Panc1 (cell line): Measurements from ENCODE around the gene CALU. TPM values are rescaled to one million over a fixed set of nuclear protein-coding genes. Genes with fewer than 3 reads are reported as not detected.

ENCODE experiments used
- ATAC-seq: fragments of 200-7000 bp; cut with Tn5 transposase; 2 replicates; pipeline ENCODE4 v1.9.1; 2020; ENCODE audit warnings: mild to moderate bottlenecking, moderate library complexity
- BruUV-seq: library from RNA; stranded (reverse); fragments of 400-500 nt; replicated peaks from 2 replicates; lab custom pipeline; 2021; lab: Mats Ljungman, UMichigan
- CTCF ChIA-PET: fragments of 300-600 bp; sonication (Branson Sonifier 250); formaldehyde crosslinking; loops from one replicate; lab custom pipeline; 2022; ENCODE audit warnings: antibody characterized with exemption; lab: Charles Lee
- POLR2A ChIA-PET: fragments of 300-600 bp; sonication (Branson Sonifier 250); formaldehyde crosslinking; loops from one replicate; lab custom pipeline; 2022; ENCODE audit warnings: antibody characterized with exemption; lab: Charles Lee
- DNase-seq: peaks from one replicate; pipeline ENCODE4 v3.0.0-alpha.2; 2010; ENCODE audit warnings: low read depth, low spot score
- H3K27ac ChIP-seq: 2 replicates; pipeline ENCODE4 v1.5.1; 2011; ENCODE audit warnings: mild to moderate bottlenecking, low read length, inconsistent platforms
- H3K27me3 ChIP-seq: fragments of 200-500 bp; sonication (Bioruptor generic); 2 replicates; pipeline ENCODE4 v1.6.0; 2014; ENCODE audit warnings: low read length, inconsistent platforms; ENCODE audit not compliant: control insufficient read depth, insufficient read depth
- H3K36me3 ChIP-seq: fragments of 200-500 bp; sonication (Bioruptor generic); 2 replicates; pipeline ENCODE4 v1.5.1; 2014; ENCODE audit warnings: inconsistent platforms, mild to moderate bottlenecking, low read length, moderate library complexity; ENCODE audit not compliant: control insufficient read depth, insufficient read depth
- H3K4me1 ChIP-seq: 2 replicates; pipeline ENCODE4 v1.5.1; 2011; ENCODE audit warnings: inconsistent platforms, mild to moderate bottlenecking, low read length, moderate library complexity; ENCODE audit not compliant: control insufficient read depth, insufficient read depth
- H3K4me3 ChIP-seq, 2 experiments: 2 replicates each; pipeline ENCODE4 v1.5.1; 2011 to 2012; ENCODE audit warnings: low read depth in 2 of 2, low read length in 2 of 2, mild to moderate bottlenecking in 2 of 2, inconsistent platforms in 1 of 2, moderate library complexity in 1 of 2
- H3K9me3 ChIP-seq: fragments of 200-500 bp; sonication (Bioruptor generic); 2 replicates; pipeline ENCODE4 v1.5.1; 2014; ENCODE audit warnings: low read depth, mild to moderate bottlenecking, inconsistent platforms, low read length, moderate library complexity; ENCODE audit not compliant: control insufficient read depth, insufficient read depth
- POLR2AphosphoS5 ChIP-seq: IDR thresholded peaks from 2 replicates; pipeline ENCODE4 v1.6.1; 2012; ENCODE audit warnings: mild to moderate bottlenecking, low read depth, low read length, moderate library complexity
- SIN3A ChIP-seq: IDR thresholded peaks from 2 replicates; pipeline ENCODE4 v1.6.1; 2012; ENCODE audit warnings: low read depth, mild to moderate bottlenecking, low read length, moderate library complexity, borderline replicate concordance; ENCODE audit not compliant: insufficient read depth
- TCF7L2 ChIP-seq: IDR thresholded peaks from 2 replicates; pipeline ENCODE4 v1.6.1; 2011; ENCODE audit warnings: mild to moderate bottlenecking, low read depth, low read length, inconsistent platforms
- in situ Hi-C: cut with HindIII; loops from 2 replicates; pipeline ENCODE4 v1.10.0; 2016; ENCODE audit warnings: low sequenced_read_pairs, low pct_unique_long_range_greater_than_20kb
- intact Hi-C: fragments of 100-400 bp; cut with micrococcal nuclease; formaldehyde crosslinking; loops from one replicate; pipeline ENCODE4 v1.10.0; 2022; ENCODE audit not compliant: unreplicated experiment
- total RNA-seq: library from RNA; stranded (reverse); gene quantifications from one replicate; pipeline ENCODE4 v1.2.1, GENCODE V29; 2021; ENCODE audit not compliant: unreplicated experiment
- TF ChIP-seq, protein P1 (sequence below): fragments of 450-650 bp; IDR thresholded peaks from 2 replicates; pipeline ENCODE4 v1.5.1; 2017; ENCODE audit warnings: mild to moderate bottlenecking
- TF ChIP-seq, protein P2 (sequence below), 2 experiments: IDR thresholded peaks; 2 replicates each; pipeline ENCODE4 v1.6.1; 2011 to 2012; ENCODE audit warnings: low read depth in 2 of 2, control low read depth in 1 of 2, low read length in 1 of 2, mild to moderate bottlenecking in 1 of 2, moderate library complexity in 1 of 2; ENCODE audit not compliant: insufficient read depth in 1 of 2

CALU gene
- total RNA-seq, 1 experiment from 2014 or later: 210 TPM

DNA sequence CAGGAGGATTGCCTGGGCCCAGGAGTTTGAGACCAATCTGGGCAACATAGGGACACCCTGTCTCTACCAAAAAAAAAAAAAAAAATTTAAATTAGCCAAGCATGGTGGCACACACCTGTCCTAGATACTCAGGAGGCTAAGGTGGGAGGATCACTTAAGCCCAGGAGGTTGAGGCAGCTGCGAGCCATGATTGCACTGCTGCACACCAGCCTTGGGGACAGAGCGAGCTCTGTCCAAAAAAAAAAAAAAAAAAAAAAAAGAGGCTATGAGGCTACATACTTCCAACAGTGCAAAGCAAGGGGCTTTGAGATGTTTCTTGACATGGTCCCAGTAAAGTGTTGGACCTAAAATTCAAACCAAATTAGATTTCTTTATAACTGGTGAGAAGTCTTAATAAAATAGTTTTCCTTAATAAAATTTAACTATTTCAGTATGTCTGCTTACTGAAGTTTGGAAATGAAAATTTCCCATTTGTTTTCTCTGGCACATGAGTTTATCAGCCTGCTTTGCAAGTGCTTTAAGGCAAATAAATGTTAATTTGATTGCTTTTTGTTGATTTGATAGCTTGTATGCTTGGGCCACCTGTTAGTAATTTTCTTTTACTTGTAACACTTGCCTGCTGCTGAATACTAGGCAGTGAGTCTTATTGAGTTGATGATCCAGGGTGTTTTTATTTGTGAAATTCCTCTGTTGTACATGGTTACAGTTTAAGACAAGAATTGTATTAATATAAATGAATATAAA is 16.1 kb downstream of the CALU start:
- ChIA-PET POLR2A (interaction anchor here (0.8 kb wide), 1 partner anchor 13 kb away, joined by 3 read pairs; no protein-coding TSS in a partner anchor), CTCF (no interaction called here)
- H3K4me3 ChIP-seq: no peak overlapping the region
- in situ Hi-C loops: no loop called here
- no peaks in the 10 kb centered on the region for H3K4me1 ChIP-seq
- DNase-seq (no peak), ATAC-seq (no peak)
- no peak for TF ChIP-seq TCF7L2
- no peak for TF ChIP-seq POLR2AphosphoS5
- no peak for TF ChIP-seq SIN3A
- TF ChIP-seq, protein P1, sequence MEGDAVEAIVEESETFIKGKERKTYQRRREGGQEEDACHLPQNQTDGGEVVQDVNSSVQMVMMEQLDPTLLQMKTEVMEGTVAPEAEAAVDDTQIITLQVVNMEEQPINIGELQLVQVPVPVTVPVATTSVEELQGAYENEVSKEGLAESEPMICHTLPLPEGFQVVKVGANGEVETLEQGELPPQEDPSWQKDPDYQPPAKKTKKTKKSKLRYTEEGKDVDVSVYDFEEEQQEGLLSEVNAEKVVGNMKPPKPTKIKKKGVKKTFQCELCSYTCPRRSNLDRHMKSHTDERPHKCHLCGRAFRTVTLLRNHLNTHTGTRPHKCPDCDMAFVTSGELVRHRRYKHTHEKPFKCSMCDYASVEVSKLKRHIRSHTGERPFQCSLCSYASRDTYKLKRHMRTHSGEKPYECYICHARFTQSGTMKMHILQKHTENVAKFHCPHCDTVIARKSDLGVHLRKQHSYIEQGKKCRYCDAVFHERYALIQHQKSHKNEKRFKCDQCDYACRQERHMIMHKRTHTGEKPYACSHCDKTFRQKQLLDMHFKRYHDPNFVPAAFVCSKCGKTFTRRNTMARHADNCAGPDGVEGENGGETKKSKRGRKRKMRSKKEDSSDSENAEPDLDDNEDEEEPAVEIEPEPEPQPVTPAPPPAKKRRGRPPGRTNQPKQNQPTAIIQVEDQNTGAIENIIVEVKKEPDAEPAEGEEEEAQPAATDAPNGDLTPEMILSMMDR: no peak
- H3K36me3 ChIP-seq: peaks cover 35% of the 10 kb centered on the region
- H3K27me3 ChIP-seq: no peaks in the 10 kb centered on the region
- intact Hi-C loops: no loop called here
- no peaks in the 10 kb centered on the region for H3K9me3 ChIP-seq
- H3K27ac ChIP-seq: no peak overlapping the region
- no TSS peak for BruUV-seq

DNA sequence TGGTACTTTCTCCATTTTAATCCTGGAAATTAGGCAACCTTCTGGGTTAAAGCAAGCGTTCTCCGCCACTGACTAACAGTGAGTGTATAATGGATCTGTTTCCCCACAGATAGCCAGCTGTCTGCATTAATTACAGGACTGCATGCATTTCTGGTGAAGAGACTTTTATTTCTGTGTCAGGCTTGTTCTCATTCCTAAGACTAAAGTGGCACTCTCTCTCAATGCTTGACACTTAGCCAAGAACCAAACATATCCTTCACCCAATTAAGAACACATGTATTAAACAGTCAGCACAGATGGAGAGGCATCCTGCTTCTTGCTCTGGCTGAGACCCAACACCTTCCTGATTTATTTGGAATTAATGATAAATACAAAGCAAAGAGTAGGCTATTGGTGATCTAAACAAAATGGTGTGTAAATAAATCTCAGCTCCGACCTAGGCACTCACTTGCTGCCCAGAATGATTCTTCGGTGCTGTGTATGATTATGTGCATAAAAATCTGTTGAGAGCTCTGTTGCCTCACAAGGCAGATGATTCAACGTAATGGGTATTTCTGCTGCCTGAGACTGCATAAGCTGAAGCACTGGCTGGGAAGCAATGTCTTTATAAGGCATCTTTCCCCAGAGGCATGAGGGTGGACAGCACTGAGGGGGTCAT is 16.8 kb downstream of the CALU start:
- ATAC-seq (no peak), DNase-seq (no peak)
- Histone ChIP-seq H3K27me3 (no peaks in the 10 kb centered on the region), H3K27ac (no peak overlapping the region), H3K36me3 (peaks cover 32% of the 10 kb centered on the region), H3K4me1 (no peaks in the 10 kb centered on the region), H3K4me3 (no peak overlapping the region), H3K9me3 (no peaks in the 10 kb centered on the region)
- BruUV-seq: no TSS peak
- TF ChIP-seq, protein P1: no peak
- TF ChIP-seq, protein P2, sequence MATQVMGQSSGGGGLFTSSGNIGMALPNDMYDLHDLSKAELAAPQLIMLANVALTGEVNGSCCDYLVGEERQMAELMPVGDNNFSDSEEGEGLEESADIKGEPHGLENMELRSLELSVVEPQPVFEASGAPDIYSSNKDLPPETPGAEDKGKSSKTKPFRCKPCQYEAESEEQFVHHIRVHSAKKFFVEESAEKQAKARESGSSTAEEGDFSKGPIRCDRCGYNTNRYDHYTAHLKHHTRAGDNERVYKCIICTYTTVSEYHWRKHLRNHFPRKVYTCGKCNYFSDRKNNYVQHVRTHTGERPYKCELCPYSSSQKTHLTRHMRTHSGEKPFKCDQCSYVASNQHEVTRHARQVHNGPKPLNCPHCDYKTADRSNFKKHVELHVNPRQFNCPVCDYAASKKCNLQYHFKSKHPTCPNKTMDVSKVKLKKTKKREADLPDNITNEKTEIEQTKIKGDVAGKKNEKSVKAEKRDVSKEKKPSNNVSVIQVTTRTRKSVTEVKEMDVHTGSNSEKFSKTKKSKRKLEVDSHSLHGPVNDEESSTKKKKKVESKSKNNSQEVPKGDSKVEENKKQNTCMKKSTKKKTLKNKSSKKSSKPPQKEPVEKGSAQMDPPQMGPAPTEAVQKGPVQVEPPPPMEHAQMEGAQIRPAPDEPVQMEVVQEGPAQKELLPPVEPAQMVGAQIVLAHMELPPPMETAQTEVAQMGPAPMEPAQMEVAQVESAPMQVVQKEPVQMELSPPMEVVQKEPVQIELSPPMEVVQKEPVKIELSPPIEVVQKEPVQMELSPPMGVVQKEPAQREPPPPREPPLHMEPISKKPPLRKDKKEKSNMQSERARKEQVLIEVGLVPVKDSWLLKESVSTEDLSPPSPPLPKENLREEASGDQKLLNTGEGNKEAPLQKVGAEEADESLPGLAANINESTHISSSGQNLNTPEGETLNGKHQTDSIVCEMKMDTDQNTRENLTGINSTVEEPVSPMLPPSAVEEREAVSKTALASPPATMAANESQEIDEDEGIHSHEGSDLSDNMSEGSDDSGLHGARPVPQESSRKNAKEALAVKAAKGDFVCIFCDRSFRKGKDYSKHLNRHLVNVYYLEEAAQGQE (IDR thresholded peaks at IDR 0.05; ENCODE audit: insufficient read depth in 1 of 2, low read depth in 2 of 2, low read length in 1 of 2): no peak
- TF ChIP-seq POLR2AphosphoS5: no peak
- no peak for TF ChIP-seq SIN3A
- no peak for TF ChIP-seq TCF7L2
- ChIA-PET POLR2A (no interaction called here), CTCF (no interaction called here)
- intact Hi-C loops: no loop called here
- in situ Hi-C loops: no loop called here
